HG03103 (cell line): ENCODE measurements around the gene GPX2.

Experiments used
- ATAC-seq: cut with Tn5 transposase; IDR thresholded peaks from one replicate; pipeline ENCODE4 v1.9.1; 2021; ENCODE audit warnings: low read depth; ENCODE audit not compliant: unreplicated experiment

Gene GPX2

GRCh38 chr14:64942531-64943111 lies at the start of gene GPX2:
TSS of gene GPX2 (minus strand) at chr14:64942745. CDS start at chr14:64942726, 19 bp downstream.
- ATAC-seq: no peak

- no peak for ATAC-seq
Measured at GRCh38 chr14:64990939-64991338, 48.4 kb upstream of the GPX2 start.

- no peak for ATAC-seq
Measured at GRCh38 chr14:64990296-64990695, 47.8 kb upstream of the GPX2 start.

GRCh38 chr14:64987438-64987767 lies 44.9 kb upstream of the GPX2 start:
- no peak for ATAC-seq

- peak; percentile 84 for ATAC-seq
Measured at GRCh38 chr14:64986648-64987437, 44.3 kb upstream of the GPX2 start, which contains the start of gene FNTB. TSS of gene FNTB (plus strand) at chr14:64986895. CDS start at chr14:64986954, 59 bp downstream.

- no peak for ATAC-seq
Measured at GRCh38 chr14:64983439-64984310, 41.1 kb upstream of the GPX2 start.

GRCh38 chr14:64979336-64980074 lies 37.0 kb upstream of the GPX2 start:
- no peak for ATAC-seq

- no peak for ATAC-seq
Measured at GRCh38 chr14:64974563-64974962, 32.0 kb upstream of the GPX2 start.

GRCh38 chr14:64973826-64974225 lies 31.3 kb upstream of the GPX2 start:
- no peak for ATAC-seq

- no peak for ATAC-seq
Measured at GRCh38 chr14:64973026-64973442, 30.5 kb upstream of the GPX2 start.

- ATAC-seq: no peak
Measured at GRCh38 chr14:64971943-64972791, 29.6 kb upstream of the GPX2 start, which contains the start of gene RAB15. TSS of gene RAB15 (minus strand) at chr14:64972336. CDS start at chr14:64972076, 260 bp downstream.

GRCh38 chr14:64971491-64971942 lies 29.0 kb upstream of the GPX2 start:
- ATAC-seq: no peak

- ATAC-seq: no peak
Measured at GRCh38 chr14:64970776-64971477, 28.4 kb upstream of the GPX2 start.

GRCh38 chr14:64970041-64970440 lies 27.5 kb upstream of the GPX2 start:
- ATAC-seq: no peak

GRCh38 chr14:64968651-64969050 lies 26.1 kb upstream of the GPX2 start:
- no peak for ATAC-seq

GRCh38 chr14:64968167-64968566 lies 25.6 kb upstream of the GPX2 start:
- no peak for ATAC-seq

GRCh38 chr14:64966976-64967375 lies 24.4 kb upstream of the GPX2 start:
- ATAC-seq: no peak

- no peak for ATAC-seq
Measured at GRCh38 chr14:64965356-64966000, 22.9 kb upstream of the GPX2 start.
